GM19193 (cell line): Measurements from ENCODE around the gene TOM1.

ENCODE experiments used
- POLR2A ChIP-seq: IDR thresholded peaks from 4 replicates; pipeline ENCODE4 v1.6.1; 2011; ENCODE audit not compliant: insufficient read depth, insufficient read length; ENCODE audit errors: extremely low read depth

The TOM1 gene

DNA sequence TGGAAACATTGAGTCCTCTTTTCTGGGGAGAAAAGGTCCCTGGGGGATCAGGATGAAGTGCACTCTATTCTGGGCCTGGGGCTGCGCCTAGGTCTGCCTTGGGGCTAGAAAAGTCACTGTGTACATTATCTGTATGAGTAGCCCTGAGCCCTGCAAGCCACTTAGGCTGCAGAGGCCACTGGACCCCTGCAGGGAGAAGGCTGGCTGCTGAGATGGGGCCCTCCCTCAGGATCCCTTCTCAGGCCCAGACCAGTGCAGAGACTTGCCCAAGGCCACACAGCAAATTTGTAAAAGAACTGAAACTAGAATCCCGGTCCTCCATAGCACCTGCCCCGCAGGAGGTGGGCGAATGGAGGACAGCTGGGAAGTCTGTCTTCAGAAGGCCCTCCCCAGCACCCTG, 54.4 kb downstream of the TOM1 start:
- no peak for TF ChIP-seq POLR2A

DNA sequence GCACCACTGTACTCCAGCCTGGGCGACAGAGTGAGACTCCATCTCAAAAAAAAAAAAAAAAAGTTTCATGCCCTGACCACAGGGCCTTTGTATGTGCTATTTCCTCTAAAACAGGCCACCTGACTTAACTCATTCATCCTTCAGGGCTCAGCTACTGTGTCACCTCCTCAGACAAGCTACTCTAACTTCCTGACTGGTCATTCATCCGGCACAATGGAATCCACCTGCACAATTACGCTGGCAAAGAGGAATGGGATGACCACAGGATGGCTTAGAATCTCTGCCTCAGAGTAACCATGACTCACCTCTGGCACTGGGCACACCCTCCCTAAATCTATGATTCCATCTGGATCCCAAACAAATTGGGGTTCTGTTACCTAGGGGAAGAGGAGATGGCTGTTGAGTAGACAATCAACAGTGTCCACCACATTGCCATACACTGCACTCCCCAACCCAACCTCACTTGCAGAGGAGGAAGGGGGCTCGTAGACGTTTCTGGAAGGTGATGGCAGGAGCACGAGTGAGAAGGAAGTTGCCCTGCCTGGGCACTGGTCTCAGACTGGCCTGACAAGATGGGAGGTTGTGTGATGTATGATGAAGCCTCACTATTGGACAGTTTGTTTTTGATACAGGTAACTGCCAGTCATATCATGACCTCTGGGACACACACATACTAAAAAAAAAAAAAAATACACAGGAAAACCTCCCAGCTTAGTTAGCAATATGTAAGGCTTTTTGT, 58.4 kb downstream of the TOM1 start:
- TF ChIP-seq POLR2A: no peak

DNA sequence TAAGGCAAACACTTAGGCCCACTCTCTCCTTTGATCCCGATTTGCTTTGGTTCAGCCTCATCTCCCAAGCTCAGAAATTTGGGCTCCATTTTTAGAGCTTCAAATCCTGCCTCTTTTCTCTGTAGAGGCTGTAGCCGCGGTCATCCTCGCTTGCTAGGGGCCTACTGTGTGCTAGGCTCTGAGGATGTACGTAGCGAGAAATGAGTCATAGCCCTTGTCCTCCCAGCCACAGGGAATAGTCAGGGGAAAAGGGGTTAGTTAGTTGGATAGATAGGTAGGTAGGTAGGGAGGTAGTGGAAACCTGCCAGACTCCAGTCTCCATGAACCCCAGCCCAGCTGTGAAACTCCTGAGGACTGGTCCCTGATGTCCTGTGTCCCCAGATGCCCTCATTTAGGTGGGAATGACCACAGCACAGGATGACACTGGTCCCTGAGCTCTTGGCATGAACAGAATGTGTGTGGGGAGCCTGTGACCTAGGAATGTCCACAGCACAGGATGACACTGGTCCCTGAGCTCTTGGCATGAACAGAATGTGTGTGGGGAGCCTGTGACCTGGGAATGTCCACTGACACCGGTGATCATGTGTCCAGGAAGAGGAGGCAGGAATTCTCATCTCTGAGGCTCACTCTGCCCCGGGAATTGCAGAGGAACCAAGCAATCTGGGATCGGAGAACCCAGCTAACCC, 59.8 kb downstream of the TOM1 start:
- TF ChIP-seq POLR2A: no peak

DNA sequence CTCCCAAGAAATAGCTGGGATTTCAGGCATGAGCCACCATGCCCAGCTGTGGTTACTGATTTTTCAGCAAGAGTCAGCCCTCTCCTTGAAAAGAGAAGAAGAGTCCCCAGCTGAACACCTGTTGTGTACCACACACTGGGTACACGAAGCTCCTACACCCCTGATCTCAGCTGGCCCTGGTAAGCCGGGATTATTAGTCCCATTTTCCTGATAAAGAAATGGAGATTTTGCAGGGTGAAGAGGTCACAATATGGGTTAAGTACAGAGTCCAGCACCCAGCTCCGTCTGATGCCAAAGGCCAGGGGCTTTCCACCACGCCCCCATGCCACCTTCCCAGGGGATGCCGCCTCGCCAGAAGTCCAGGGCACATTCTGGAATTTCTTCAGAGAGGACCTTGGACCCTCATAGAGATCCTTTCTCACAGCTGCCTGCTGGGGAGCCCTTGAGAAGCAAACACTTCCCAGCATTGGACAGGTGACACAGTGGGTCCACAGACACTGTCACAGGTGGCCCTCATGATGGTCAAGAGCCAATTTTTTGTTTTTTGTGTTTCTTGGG, 61.4 kb downstream of the TOM1 start:
- TF ChIP-seq POLR2A: no peak

DNA sequence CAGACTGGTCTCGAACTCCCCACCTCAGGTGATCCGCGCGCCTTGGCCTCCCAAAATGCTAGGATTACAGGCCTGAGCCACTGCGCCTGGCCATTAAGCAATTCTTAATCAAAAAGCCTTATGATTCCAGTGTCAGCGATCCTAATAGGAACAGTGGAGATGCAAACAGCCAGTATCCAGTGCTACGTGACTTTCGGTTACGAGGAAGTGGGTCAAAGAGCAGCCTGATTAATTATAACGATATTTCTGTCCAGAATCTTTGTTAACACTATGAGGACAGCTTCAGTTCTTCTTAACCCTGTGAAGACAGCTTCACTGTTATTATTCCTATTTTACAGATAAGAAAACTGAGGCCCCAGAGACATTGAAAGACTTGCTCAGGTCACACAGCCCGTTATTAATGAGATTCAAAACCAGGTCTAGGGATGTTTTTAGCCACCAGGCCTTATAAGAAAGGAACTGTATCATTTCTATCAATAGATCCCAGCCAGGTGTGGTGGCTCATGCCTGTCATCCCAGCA, 63.9 kb downstream of the TOM1 start:
- no peak for TF ChIP-seq POLR2A

DNA sequence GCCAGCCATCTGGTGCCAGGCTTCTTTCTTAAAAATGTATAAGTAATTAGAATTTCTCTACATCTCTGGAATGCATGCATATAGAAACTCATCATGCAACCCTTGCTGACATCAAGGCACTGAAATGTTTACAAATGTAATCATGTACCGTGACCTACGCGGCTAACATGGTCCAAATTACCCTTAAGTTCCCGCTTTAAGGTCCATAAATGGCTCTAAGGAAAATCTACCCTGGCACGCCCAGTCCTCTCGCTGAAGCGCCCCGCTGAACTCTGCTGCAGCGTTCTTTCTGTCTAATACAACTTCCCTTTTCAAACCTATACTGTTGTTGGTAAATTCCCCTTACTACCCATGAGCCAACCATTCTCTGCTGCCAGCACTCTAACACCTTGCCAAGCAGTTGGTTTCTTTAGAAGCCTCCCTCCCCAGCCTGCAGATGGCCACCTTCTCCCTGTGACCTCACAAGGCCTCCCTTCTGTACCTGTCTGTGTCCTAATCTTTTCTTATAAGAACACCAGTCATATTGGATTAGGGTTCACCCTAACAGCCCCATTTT, 67.7 kb downstream of the TOM1 start:
- no peak for TF ChIP-seq POLR2A

DNA sequence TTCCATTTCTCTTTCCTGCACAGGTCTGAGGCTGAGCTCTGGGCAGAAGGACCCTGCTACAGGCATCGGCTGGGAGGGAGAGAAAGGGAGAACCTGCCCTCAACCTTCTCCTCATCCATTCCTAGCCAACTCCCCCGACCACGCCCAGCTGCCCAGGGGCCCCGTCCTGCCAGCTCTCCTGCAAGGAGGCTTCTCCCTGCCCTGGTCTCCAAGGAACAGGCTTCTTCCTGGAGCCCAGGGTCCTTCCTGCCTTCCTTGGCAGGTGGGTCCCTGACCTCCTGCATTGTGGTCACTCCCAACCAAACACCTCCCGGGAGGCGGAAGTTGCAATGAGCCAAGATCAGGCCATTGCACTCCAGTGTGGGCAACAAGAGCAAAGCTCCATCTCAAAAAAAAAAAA, 68.7 kb downstream of the TOM1 start:
- no peak for TF ChIP-seq POLR2A

DNA sequence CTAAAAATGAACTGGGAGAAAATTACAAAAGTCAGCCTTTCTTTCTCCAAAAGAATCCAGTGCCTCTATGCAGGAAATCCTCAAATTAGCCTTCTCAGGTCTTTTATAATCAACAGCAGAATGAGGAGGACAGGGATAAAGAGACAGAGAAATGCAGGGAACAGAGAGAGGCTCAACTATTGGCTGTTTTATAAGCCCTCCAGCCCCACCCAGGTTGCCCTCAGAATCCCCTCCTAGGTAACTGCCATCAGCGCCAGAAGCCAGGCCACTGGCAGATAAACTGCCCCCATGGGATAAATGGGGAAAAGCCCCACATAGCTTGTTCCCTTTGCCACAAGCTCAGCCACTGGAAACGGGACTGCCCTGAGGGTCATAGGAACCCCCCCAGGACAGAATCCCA, 70.3 kb downstream of the TOM1 start:
- no peak for TF ChIP-seq POLR2A

DNA sequence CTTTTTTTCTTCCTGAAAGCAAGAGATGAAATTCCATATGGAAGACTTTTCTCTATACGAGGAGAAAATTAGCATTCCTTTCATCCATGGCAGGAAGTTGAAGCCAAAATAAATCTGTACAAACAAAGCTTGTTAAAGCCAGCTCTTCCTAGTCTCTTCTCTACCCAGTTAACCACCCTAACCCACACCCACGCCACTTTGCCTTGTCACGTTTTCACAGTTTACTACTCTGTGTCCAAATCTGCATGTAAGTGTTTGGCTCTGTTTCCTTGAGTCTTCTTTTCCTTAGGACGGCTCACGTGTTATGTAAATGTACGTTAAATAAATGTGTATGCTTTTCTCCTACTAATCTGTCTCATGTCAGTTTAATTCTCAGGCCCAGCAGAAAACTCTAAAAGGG, 74.1 kb downstream of the TOM1 start:
- TF ChIP-seq POLR2A: no peak

DNA sequence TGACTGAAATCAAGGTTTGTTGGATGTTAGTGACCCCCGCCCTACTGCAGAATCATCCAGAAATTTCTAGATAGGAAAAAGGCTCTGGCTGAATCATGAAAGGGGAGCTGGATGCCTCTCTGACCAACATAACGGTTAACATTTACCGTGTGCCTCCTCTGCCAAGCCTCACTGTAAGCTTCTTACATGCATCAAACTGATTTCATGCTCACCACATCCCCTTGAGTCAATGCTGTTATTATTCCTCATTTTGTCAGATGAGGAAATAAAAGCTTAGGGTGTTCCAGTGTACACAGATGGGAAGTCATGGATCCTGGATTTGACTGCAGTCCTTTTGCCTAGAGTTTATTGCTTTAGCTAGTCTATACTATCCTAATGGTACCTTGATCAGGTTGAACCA, 75.3 kb downstream of the TOM1 start:
- no peak for TF ChIP-seq POLR2A

DNA sequence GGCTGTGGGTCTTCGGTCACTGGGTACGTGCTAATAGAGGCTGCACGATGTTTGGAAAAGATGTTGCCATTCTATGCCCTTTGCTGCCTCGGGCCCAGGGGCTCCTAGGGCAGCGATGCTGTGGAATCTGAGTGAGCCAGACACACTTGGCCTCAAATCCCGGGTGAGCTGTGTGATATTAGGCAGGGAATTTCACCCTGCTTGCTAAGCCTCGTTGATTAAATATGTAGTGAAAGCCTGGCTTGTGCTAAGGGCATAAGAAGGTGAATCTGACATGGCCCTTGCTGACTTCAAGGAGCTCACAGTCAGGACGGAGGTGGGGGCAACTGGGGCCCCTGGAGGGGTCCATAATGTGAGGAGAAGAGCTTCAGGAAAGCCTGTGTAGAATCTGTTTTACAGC, 75.8 kb downstream of the TOM1 start:
- TF ChIP-seq POLR2A: no peak

DNA sequence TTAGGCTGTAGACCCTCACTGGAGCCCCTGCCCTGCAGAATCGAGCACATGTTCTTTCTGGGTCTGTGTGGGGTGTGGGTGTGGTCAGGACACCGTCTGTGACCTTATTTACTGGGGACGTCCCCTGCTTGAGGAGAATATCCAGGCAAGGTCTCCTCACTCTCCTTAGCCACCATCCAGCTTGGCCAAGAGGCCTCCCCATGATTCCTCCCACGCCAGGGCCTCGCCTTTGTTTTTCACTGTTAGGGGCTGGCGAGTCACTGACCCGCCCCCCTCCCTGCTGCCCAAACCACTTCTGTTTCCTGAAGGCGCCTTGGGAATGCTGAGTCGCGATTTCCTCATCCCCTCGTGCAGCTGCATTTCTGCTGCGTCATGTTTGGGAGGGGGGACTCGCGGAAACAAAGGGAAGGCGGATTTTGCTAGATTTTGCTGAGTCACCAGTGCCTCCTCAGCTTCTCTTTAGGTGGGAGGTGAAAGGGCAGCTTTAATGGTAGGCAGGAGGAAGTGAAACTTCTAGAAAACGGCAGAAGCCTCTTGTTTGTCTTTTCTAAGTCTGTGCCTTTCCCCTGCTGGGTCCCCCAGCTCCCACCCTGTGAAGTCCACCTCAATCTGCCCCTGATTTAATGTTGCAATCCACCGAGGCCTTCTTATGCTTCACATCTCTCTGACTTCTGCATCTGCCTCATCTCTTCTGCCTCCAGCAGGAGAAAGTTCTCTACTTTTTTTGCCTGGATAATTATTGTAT, 77.2 kb downstream of the TOM1 start:
- peak; percentile 22 for TF ChIP-seq POLR2A

DNA sequence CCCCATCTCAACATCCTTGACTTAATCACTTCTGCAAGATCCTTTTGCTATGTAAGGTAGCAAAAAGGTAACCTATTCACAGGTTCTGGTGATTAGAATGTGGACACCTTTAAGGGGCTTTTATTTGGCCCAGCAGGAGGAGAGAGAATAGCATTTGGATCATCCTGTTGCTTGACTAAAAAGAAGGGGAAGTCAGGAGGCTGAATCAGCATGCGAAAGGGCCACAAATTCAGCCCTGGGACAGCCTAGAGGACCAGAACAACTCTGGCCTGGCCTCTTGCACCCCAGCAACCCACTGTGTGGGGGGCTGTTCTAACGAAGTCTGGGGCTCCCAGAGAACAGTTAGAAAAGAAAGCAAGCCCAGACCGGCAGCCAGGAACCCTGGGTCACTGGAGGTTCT, 78.0 kb downstream of the TOM1 start:
- TF ChIP-seq POLR2A: no peak

DNA sequence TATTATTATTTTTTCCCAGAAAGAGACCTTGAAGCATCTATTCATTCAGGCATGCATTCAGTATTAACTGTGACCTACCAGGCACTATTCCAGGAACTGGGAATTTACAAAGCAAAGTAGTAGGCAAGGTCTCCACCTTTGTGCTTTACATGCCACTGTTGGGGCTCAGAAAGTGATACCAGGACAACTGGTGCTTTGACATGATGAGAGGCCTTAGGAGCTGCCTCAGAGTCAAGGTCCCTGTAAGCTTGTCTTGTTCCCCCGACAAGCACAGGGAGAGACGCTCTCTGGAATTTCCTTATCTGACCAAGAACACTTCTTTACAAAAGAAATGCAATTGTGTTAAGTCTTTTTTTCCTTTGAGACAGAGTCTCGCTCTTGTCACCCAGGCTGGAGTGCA, 78.9 kb downstream of the TOM1 start:
- TF ChIP-seq POLR2A: no peak
